SK-N-SH (cell line): ENCODE data around the gene MMGT1. TPM values are rescaled to one million over a fixed set of nuclear protein-coding genes. Genes with fewer than 3 reads are reported as not detected.
A peak's percentile ranks its signal among the peaks of the same experiment; 100 is the strongest.

Experiments used
- CTCF ChIA-PET: fragments of 300-600, 350-600 bp; formaldehyde crosslinking; extraction: SDS; loops from one replicate; lab custom pipeline; 2021; lab: Yijun Ruan, JAX
- POLR2A ChIA-PET: fragments of 350-600 bp; sonication (Branson Sonifier 250); formaldehyde crosslinking; extraction: SDS; loops from one replicate; lab custom pipeline; 2020; ENCODE audit warnings: antibody characterized with exemption, inconsistent platforms; lab: Yijun Ruan, JAX
- DNase-seq: peaks from one replicate; pipeline ENCODE4 v3.0.0; 2012
- H2AFZ ChIP-seq: fragments of 200-600 bp; sonication (generic); 2 replicates; pipeline ENCODE4 v1.8.1; 2016; ENCODE audit warnings: antibody characterized with exemption, mild to moderate bottlenecking, low read depth
- H3F3A ChIP-seq: fragments of 200-600 bp; sonication (generic); replicated peaks from 2 replicates; pipeline ENCODE3; 2016; ENCODE audit warnings: antibody characterized with exemption, mild to moderate bottlenecking; ENCODE audit not compliant: insufficient read depth
- H3K27ac ChIP-seq, 2 experiments: fragments of 200-500 bp in 1 of 2; fragments of 200-600 bp in 1 of 2; sonication (Bioruptor generic) in 1 of 2; sonication (generic), shearing (Covaris generic) in 1 of 2; 2 replicates each; pipeline versions ENCODE4 v1.5.1 to v1.6.1; 2014 to 2016; ENCODE audit warnings: low read depth in 2 of 2, inconsistent platforms in 1 of 2, low read length in 1 of 2, mild to moderate bottlenecking in 1 of 2, mixed read lengths in 1 of 2
- H3K27me3 ChIP-seq: fragments of 200-600 bp; sonication (generic), shearing (Covaris generic); 2 replicates; pipeline ENCODE4 v1.6.1; 2016; ENCODE audit warnings: mixed run types; ENCODE audit not compliant: insufficient read depth
- H3K36me3 ChIP-seq, 2 experiments: fragments of 200-500 bp in 1 of 2; fragments of 200-600 bp in 1 of 2; sonication (Bioruptor generic) in 1 of 2; sonication (generic) in 1 of 2; replicated peaks in 1 of 2; 2 replicates each; pipeline versions ENCODE3 to v1.5.1; 2014 to 2016; ENCODE audit warnings: low read length in 1 of 2, mild to moderate bottlenecking in 1 of 2; ENCODE audit not compliant: insufficient read depth in 2 of 2, control insufficient read depth in 1 of 2
- H3K4me1 ChIP-seq, 2 experiments: fragments of 200-500 bp in 1 of 2; fragments of 200-600 bp in 1 of 2; sonication (Bioruptor generic) in 1 of 2; sonication (generic), shearing (Covaris generic) in 1 of 2; 2 replicates each; pipeline versions ENCODE4 v1.5.1 to v1.6.1; 2014 to 2016; ENCODE audit warnings: low read depth in 1 of 2, low read length in 1 of 2, mixed run types in 1 of 2; ENCODE audit not compliant: insufficient read depth in 2 of 2, control insufficient read depth in 1 of 2
- H3K4me2 ChIP-seq: fragments of 200-600 bp; sonication (generic), shearing (Covaris generic); 2 replicates; pipeline ENCODE4 v1.6.1; 2017; ENCODE audit warnings: mixed run types
- H3K4me3 ChIP-seq, 2 experiments: fragments of 200-500 bp in 1 of 2; fragments of 200-600 bp in 1 of 2; sonication (Bioruptor generic) in 1 of 2; sonication (generic), shearing (Covaris generic) in 1 of 2; 2 replicates each; pipeline versions ENCODE4 v1.5.1 to v1.8.1; 2014 to 2016; ENCODE audit warnings: low read depth in 2 of 2, inconsistent platforms in 1 of 2, low read length in 1 of 2, mild to moderate bottlenecking in 1 of 2, mixed read lengths in 1 of 2, moderate library complexity in 1 of 2
- H3K79me2 ChIP-seq: fragments of 200-600 bp; sonication (generic); 2 replicates; pipeline ENCODE4 v1.8.1; 2017; ENCODE audit warnings: mild to moderate bottlenecking; ENCODE audit not compliant: insufficient read depth
- H3K9ac ChIP-seq: fragments of 200-600 bp; sonication (generic); 2 replicates; pipeline ENCODE4 v1.6.1; 2017; ENCODE audit warnings: mixed run types
- H3K9me2 ChIP-seq: fragments of 200-600 bp; sonication (generic); 2 replicates; pipeline ENCODE4 v1.6.1; 2017; ENCODE audit warnings: mixed run types
- H3K9me3 ChIP-seq: fragments of 200-600 bp; sonication (generic); 2 replicates; pipeline ENCODE4 v1.6.1; 2017; ENCODE audit warnings: mixed run types, mild to moderate bottlenecking, moderate library complexity
- H4K20me1 ChIP-seq: fragments of 200-600 bp; sonication (generic); 2 replicates; pipeline ENCODE4 v1.6.1; 2017; ENCODE audit warnings: mild to moderate bottlenecking, mixed run types; ENCODE audit not compliant: insufficient read depth
- CHD2 ChIP-seq: fragments of 150-350 bp; IDR thresholded peaks from 2 replicates; pipeline ENCODE4 v1.6.1; 2018; ENCODE audit warnings: low read length; ENCODE audit not compliant: partially characterized antibody
- CTCF ChIP-seq: fragments of 200-600 bp; sonication (generic); IDR thresholded peaks from 2 replicates; pipeline ENCODE4 v1.6.1; 2017; ENCODE audit warnings: antibody characterized with exemption, mild to moderate bottlenecking, moderate library complexity
- ELF1 ChIP-seq: IDR thresholded peaks from 2 replicates; pipeline ENCODE4 v1.4.0; 2012
- EZH2phosphoT487 ChIP-seq: fragments of 200-600 bp; sonication (generic); IDR thresholded peaks from 2 replicates; pipeline ENCODE4 v1.6.1; 2017; ENCODE audit warnings: low read depth, mixed run types, mild to moderate bottlenecking, antibody characterized with exemption, moderate library complexity, borderline replicate concordance
- FOXJ3 ChIP-seq: sonication (generic); formaldehyde crosslinking; IDR thresholded peaks from 2 replicates; pipeline ENCODE4 v1.5.1; 2020; ENCODE audit warnings: mild to moderate bottlenecking, missing genetic modification reagents
- GABPA ChIP-seq: IDR thresholded peaks from 2 replicates; pipeline ENCODE4 v1.4.0; 2012; ENCODE audit warnings: low read depth, mild to moderate bottlenecking
- GATA2 ChIP-seq: sonication (generic); formaldehyde crosslinking; IDR thresholded peaks from 2 replicates; pipeline ENCODE4 v1.5.0; 2020; ENCODE audit warnings: mild to moderate bottlenecking, missing genetic modification reagents
- MAX ChIP-seq: IDR thresholded peaks from 2 replicates; pipeline ENCODE4 v1.4.0; 2012; ENCODE audit warnings: low read depth
- MXI1 ChIP-seq: IDR thresholded peaks from 2 replicates; pipeline ENCODE4 v1.6.1; 2012; ENCODE audit warnings: mild to moderate bottlenecking, low read depth, low read length, improper control_type of control experiment
- NFIC ChIP-seq: IDR thresholded peaks from 2 replicates; pipeline ENCODE4 v1.4.0; 2012; ENCODE audit warnings: borderline replicate concordance
- POLR2AphosphoS5 ChIP-seq: IDR thresholded peaks from 2 replicates; pipeline ENCODE4 v1.6.1; 2012; ENCODE audit warnings: low read depth, low read length
- RAD21 ChIP-seq: IDR thresholded peaks from 2 replicates; pipeline ENCODE4 v1.6.1; 2012; ENCODE audit warnings: mild to moderate bottlenecking, low read length
- SMC3 ChIP-seq: IDR thresholded peaks from 2 replicates; pipeline ENCODE4 v1.6.1; 2012; ENCODE audit warnings: low read depth, low read length, improper control_type of control experiment
- TEAD4 ChIP-seq: IDR thresholded peaks from 2 replicates; pipeline ENCODE4 v1.4.0; 2012; ENCODE audit warnings: mild to moderate bottlenecking, borderline replicate concordance; ENCODE audit not compliant: insufficient read depth
- USF2 ChIP-seq: fragments of 150-350 bp; IDR thresholded peaks from 2 replicates; pipeline ENCODE4 v1.6.1; 2017; ENCODE audit warnings: antibody characterized with exemption, low read length, low read depth, borderline replicate concordance
- YY1 ChIP-seq: IDR thresholded peaks from 2 replicates; pipeline ENCODE4 v1.4.0; 2012; ENCODE audit warnings: low read depth, mild to moderate bottlenecking
- WGBS: methylation state at CpG from one replicate; pipeline ENCODE4 v1.1.6; 2017; ENCODE audit warnings: low lambda C conversion rate; 5-methylcytosine and 5-hydroxymethylcytosine counted together
- polyA plus RNA-seq, 3 experiments: library from polyadenylated mRNA; depleted of rRNA; stranded (reverse); fragments of >200 nt; gene quantifications; 2 replicates each; pipeline ENCODE4 v1.2.3, GENCODE V29; 2012
- TF ChIP-seq, protein P1 (sequence below): IDR thresholded peaks from 2 replicates; pipeline ENCODE4 v1.6.1; 2012; ENCODE audit warnings: mild to moderate bottlenecking, low read depth, low read length, moderate library complexity
- TF ChIP-seq, protein P2 (sequence below): IDR thresholded peaks from 2 replicates; pipeline ENCODE4; 2012

Gene MMGT1
- polyA plus RNA-seq (2012; rRNA removed), result 7.3 and 8.7 TPM in 2 replicates
- 12.2 and 14.8 TPM in 2 replicates for polyA plus RNA-seq (2012; cell fraction: cytosol; rRNA removed)
- polyA plus RNA-seq (2012; cell fraction: nucleus; rRNA removed), result 1.7 and 3.1 TPM in 2 replicates

- no peaks in the 10 kb centered on the region for H4K20me1 ChIP-seq
- peaks cover 0 to 2% of the 10 kb centered on the region in 2 experiments for H3K36me3 ChIP-seq
- H2AFZ ChIP-seq, result peak within 1 kb of the TSS; percentile 88
- peak within 1 kb of the TSS; percentile 70 to 83 for H3K4me3 ChIP-seq
- H3K9me3 ChIP-seq, result no peaks in the 10 kb centered on the region
- peak within 1 kb of the TSS; percentile 77 for H3K4me2 ChIP-seq
- H3F3A ChIP-seq, result no peaks in the 10 kb centered on the region
- H3K9ac ChIP-seq, result peak within 1 kb of the TSS; percentile 86
- POLR2A ChIA-PET, result interaction anchor here (0.6 to 0.8 kb wide), 2 partner anchors 12 to 219 kb away, joined by 4 to 5 read pairs; partner anchors contain the start of gene SLC9A6
- TF ChIP-seq CHD2 (peak; percentile 35), FOXJ3 (CRISPR knock-in tag) (no peak), TEAD4 (no peak), POLR2AphosphoS5 (0 out of 2 replicates have a peak, but pooled peaks have one; percentile 22), GATA2 (CRISPR knock-in tag) (no peak), ELF1 (peak; percentile 63; the same call in 1 of the 2 replicates), USF2 (no peak), GABPA (peak; percentile 56), MXI1 (no peak), SMC3 (no peak), YY1 (no peak; the same call in 1 of the 2 replicates), MAX (peak; percentile 33; the same call in 1 of the 2 replicates), CTCF (no peak), NFIC (no peak), EZH2phosphoT487 (no peak), RAD21 (no peak)
- TF ChIP-seq, protein P1, sequence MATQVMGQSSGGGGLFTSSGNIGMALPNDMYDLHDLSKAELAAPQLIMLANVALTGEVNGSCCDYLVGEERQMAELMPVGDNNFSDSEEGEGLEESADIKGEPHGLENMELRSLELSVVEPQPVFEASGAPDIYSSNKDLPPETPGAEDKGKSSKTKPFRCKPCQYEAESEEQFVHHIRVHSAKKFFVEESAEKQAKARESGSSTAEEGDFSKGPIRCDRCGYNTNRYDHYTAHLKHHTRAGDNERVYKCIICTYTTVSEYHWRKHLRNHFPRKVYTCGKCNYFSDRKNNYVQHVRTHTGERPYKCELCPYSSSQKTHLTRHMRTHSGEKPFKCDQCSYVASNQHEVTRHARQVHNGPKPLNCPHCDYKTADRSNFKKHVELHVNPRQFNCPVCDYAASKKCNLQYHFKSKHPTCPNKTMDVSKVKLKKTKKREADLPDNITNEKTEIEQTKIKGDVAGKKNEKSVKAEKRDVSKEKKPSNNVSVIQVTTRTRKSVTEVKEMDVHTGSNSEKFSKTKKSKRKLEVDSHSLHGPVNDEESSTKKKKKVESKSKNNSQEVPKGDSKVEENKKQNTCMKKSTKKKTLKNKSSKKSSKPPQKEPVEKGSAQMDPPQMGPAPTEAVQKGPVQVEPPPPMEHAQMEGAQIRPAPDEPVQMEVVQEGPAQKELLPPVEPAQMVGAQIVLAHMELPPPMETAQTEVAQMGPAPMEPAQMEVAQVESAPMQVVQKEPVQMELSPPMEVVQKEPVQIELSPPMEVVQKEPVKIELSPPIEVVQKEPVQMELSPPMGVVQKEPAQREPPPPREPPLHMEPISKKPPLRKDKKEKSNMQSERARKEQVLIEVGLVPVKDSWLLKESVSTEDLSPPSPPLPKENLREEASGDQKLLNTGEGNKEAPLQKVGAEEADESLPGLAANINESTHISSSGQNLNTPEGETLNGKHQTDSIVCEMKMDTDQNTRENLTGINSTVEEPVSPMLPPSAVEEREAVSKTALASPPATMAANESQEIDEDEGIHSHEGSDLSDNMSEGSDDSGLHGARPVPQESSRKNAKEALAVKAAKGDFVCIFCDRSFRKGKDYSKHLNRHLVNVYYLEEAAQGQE, result no peak
- TF ChIP-seq, protein P2, sequence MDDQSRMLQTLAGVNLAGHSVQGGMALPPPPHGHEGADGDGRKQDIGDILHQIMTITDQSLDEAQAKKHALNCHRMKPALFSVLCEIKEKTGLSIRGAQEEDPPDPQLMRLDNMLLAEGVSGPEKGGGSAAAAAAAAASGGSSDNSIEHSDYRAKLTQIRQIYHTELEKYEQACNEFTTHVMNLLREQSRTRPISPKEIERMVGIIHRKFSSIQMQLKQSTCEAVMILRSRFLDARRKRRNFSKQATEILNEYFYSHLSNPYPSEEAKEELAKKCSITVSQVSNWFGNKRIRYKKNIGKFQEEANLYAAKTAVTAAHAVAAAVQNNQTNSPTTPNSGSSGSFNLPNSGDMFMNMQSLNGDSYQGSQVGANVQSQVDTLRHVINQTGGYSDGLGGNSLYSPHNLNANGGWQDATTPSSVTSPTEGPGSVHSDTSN, result no peak
- H3K27ac ChIP-seq, result peak within 1 kb of the TSS; percentile 93
- H3K4me1 ChIP-seq, result peaks cover 0 to 2% of the 10 kb centered on the region in 2 experiments; a peak in 1 of 4 replicates
- H3K79me2 ChIP-seq, result peaks cover 46% of the 10 kb centered on the region
- CTCF ChIA-PET, result interaction anchor here (1.0 kb wide), 1 partner anchor 55 kb away, joined by 3 read pairs; no protein-coding TSS in a partner anchor
- H3K27me3 ChIP-seq, result peaks cover 4% of the 10 kb centered on the region; the same call in 1 of the 2 replicates
- no peaks in the 10 kb centered on the region for H3K9me2 ChIP-seq
- peak; percentile 93 for DNase-seq
- WGBS, result 39% methylated on average over 41 of the region's 65 CpGs
These were observed at the start of gene MMGT1 for GRCh38 chrX:135973548-135974278. TSS of gene MMGT1 (minus strand) at chrX:135973988. CDS start at chrX:135973675, 313 bp downstream.
